Measurements from ENCODE around the gene ELP5.

- TF ChIP-seq CTCF (IDR thresholded peaks at IDR 0.05), result no peak
- TF ChIP-seq ZFX (IDR thresholded peaks at IDR 0.05; ENCODE audit: borderline replicate concordance), result no peak
Observed at GRCh38 chr17:7266784-7267183, 14.8 kb downstream of the ELP5 start.

Measured in 22Rv1 (cell line).